Liver (tissue), 9 donors: Measurements from ENCODE around the gene STEAP3. TPM values are rescaled to one million over a fixed set of nuclear protein-coding genes. Genes with fewer than 3 reads are reported as not detected.

Source experiments
- DNase-seq: peaks from one replicate; pipeline ENCODE4 v3.0.0-alpha.2; 2017; ENCODE audit warnings: low spot score
- H3K27ac ChIP-seq, 2 donors: one replicate each; pipeline ENCODE4 v1.7.0; 2013; ENCODE audit warnings: inconsistent platforms in 2 of 2, low read length in 2 of 2, control low read depth in 1 of 2, low read depth in 1 of 2, mild to moderate bottlenecking in 1 of 2
- H3K27me3 ChIP-seq, 4 donors: one replicate each; pipeline versions ENCODE4 v1.6.1 to v1.7.0; 2013; ENCODE audit warnings: low read length in 3 of 4, inconsistent platforms in 1 of 4, mild to moderate bottlenecking in 1 of 4, moderate library complexity in 1 of 4; ENCODE audit not compliant: control insufficient read depth in 4 of 4, insufficient read depth in 4 of 4
- H3K36me3 ChIP-seq, 4 donors: one replicate each; pipeline versions ENCODE4 v1.6.1 to v1.7.0; 2013; ENCODE audit warnings: low read length in 3 of 4, mild to moderate bottlenecking in 3 of 4, low read depth in 1 of 4, moderate library complexity in 1 of 4; ENCODE audit not compliant: control insufficient read depth in 4 of 4, insufficient read depth in 3 of 4
- H3K4me1 ChIP-seq, 4 donors: one replicate each; pipeline versions ENCODE4 v1.6.1 to v1.7.0; 2013; ENCODE audit warnings: low read length in 3 of 4, mild to moderate bottlenecking in 3 of 4, moderate library complexity in 1 of 4; ENCODE audit not compliant: control insufficient read depth in 4 of 4, insufficient read depth in 4 of 4
- H3K4me3 ChIP-seq, 3 donors: one replicate each; pipeline versions ENCODE4 v1.6.1 to v1.7.0; 2013; ENCODE audit warnings: low read length in 3 of 3, control low read depth in 1 of 3, low read depth in 1 of 3, mild to moderate bottlenecking in 1 of 3
- H3K9ac ChIP-seq, 2 donors: one replicate each; pipeline ENCODE4 v1.7.0; 2013; ENCODE audit warnings: low read length in 2 of 2, mild to moderate bottlenecking in 2 of 2, moderate library complexity in 2 of 2, control low read depth in 1 of 2, low read depth in 1 of 2
- H3K9me3 ChIP-seq, 4 donors: one replicate each; pipeline versions ENCODE4 v1.6.1 to v1.7.0; 2013; ENCODE audit warnings: low read length in 3 of 4; ENCODE audit not compliant: control insufficient read depth in 4 of 4
- ATF3 ChIP-seq: IDR thresholded peaks from 2 replicates; pipeline ENCODE4 v1.6.1; 2016; ENCODE audit warnings: antibody characterized with exemption
- CTCF ChIP-seq: fragments of 150-350 bp; IDR thresholded peaks from 2 replicates; pipeline ENCODE4 v1.5.1; 2017; ENCODE audit warnings: improper control_type of control experiment, low read depth, low read length; ENCODE audit not compliant: missing input control
- EGR1 ChIP-seq, 2 donors: IDR thresholded peaks; 2 replicates each; pipeline ENCODE4 v1.6.1; 2016 to 2018; ENCODE audit warnings: antibody characterized with exemption in 2 of 2, low read depth in 2 of 2
- FOXA1 ChIP-seq: IDR thresholded peaks from 2 replicates; pipeline ENCODE4 v1.6.1; 2016; ENCODE audit warnings: antibody characterized with exemption
- FOXA2 ChIP-seq: IDR thresholded peaks from 2 replicates; pipeline ENCODE4 v1.6.1; 2016; ENCODE audit warnings: antibody characterized with exemption
- GABPA ChIP-seq, 2 donors: IDR thresholded peaks in 1 of 2; conservative IDR thresholded peaks in 1 of 2; 2 replicates each; pipeline ENCODE4 v1.6.1; 2016; ENCODE audit warnings: antibody characterized with exemption in 2 of 2, mild to moderate bottlenecking in 1 of 2, moderate library complexity in 1 of 2
- HNF4A ChIP-seq, 2 donors: conservative IDR thresholded peaks; 2 replicates each; pipeline ENCODE4 v1.6.1; 2016; ENCODE audit warnings: antibody characterized with exemption in 2 of 2, mild to moderate bottlenecking in 2 of 2
- HNF4G ChIP-seq: IDR thresholded peaks from 2 replicates; pipeline ENCODE4 v1.6.1; 2016; ENCODE audit warnings: antibody characterized with exemption
- JUND ChIP-seq, 2 donors: IDR thresholded peaks; 2 replicates each; pipeline ENCODE4 v1.6.1; 2016; ENCODE audit warnings: antibody characterized with exemption in 2 of 2
- NR2F2 ChIP-seq: IDR thresholded peaks from 2 replicates; pipeline ENCODE4 v1.6.1; 2016; ENCODE audit warnings: antibody characterized with exemption
- RXRA ChIP-seq, 2 donors: IDR thresholded peaks; 2 replicates each; pipeline ENCODE4 v1.6.1; 2017 to 2018; ENCODE audit warnings: antibody characterized with exemption in 2 of 2, mild to moderate bottlenecking in 1 of 2
- SP1 ChIP-seq: IDR thresholded peaks from 2 replicates; pipeline ENCODE4 v1.6.1; 2018; ENCODE audit warnings: antibody characterized with exemption, mild to moderate bottlenecking
- TAF1 ChIP-seq: conservative IDR thresholded peaks from 2 replicates; pipeline ENCODE4 v1.6.1; 2016; ENCODE audit warnings: antibody characterized with exemption, mild to moderate bottlenecking
- YY1 ChIP-seq: IDR thresholded peaks from 2 replicates; pipeline ENCODE4 v1.6.1; 2016; ENCODE audit warnings: antibody characterized with exemption, mild to moderate bottlenecking
- ZBTB33 ChIP-seq: IDR thresholded peaks from 2 replicates; pipeline ENCODE4 v1.6.1; 2016; ENCODE audit warnings: antibody characterized with exemption
- WGBS: extraction: QIAGEN DNeasy Blood & Tissue Kit; methylation state at CpG from one replicate; pipeline ENCODE4 v1.1.7; 2013; 5-methylcytosine and 5-hydroxymethylcytosine counted together
- polyA plus RNA-seq, 2 donors: library from polyadenylated mRNA; stranded (reverse) in 1 of 2; unstranded in 1 of 2; fragments of 200-250 nt in 1 of 2; fragments of >200 nt in 1 of 2; fragmentation: Nextera tagmentation in 1 of 2; extraction: Ambion mirVana in 1 of 2; gene quantifications; one replicate each; pipeline versions ENCODE4 v1.2.1 to v1.2.3, GENCODE V29; 2013 to 2015
- total RNA-seq, 2 donors: library from RNA; depleted of rRNA; stranded (reverse); fragments of >200 nt; gene quantifications; one replicate each; pipeline ENCODE4 v1.2.3, GENCODE V29; 2014
- TF ChIP-seq, protein P1 (sequence below): IDR thresholded peaks from 2 replicates; pipeline ENCODE4 v1.6.1; 2016; ENCODE audit warnings: antibody characterized with exemption, mild to moderate bottlenecking
- donor health status: healthy.
- donor health status: healthy.
- donor health status: healthy.
- donor health status: healthy.
- donor health status: healthy.

Gene STEAP3
- total and polyA plus RNA-seq, 4 donors = 44.4 to 158 (median 113) TPM

DNA sequence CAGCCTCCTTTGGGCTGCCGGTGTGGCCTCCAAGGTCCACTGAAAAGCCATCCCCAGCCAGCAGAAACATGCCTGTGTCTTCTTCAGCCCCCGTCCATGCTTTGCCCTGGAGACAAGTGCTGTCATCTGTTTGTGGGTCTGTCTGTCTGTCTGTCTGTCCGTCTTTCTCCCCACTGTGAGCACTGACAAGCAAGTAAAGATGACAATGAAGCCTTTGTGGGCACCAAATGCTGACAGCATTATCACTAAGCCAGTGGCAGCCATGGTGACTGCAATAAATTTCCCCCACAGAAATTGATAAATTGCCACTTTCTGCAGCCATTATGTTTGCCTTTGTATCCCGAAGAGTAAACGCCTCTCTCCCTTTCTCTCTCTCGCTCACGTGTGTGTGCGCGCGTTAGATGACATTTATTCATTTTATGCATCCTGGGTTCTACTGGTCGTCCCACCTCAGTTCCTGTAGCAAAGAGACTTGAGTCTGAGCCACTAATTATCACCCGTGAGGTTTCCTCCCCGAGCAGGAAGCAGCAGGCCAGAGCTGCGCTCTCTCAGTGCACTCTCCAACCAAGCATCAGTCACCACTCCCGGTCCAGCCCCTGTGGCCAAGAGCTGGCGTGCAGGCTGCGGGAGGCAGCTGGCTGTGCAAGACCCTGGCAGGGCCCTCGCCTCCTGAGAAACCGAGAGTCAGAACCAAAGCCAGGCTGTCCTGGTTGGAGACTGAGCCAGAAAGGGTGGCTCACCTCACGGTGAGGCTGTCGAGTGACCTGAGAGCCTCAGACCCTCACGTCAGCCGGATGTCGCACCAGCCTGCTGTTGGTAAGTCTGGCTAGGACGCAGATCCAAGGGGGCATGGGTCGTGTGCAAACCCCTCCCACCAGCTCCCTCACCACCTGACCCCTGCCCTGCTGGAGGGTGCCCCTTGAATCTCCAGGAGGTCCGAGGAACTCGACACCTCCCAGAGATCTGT, 6.9 kb downstream of the STEAP3 start:
- peaks cover 0 to 4% (median under 1%) of the 10 kb centered on the region in 4 donors for H3K36me3 ChIP-seq
- 89% methylated on average over 28 of the region's 28 CpGs for WGBS
- DNase-seq = no peak
- no peaks in the 10 kb centered on the region for H3K27me3 ChIP-seq
- no peak overlapping the region for H3K27ac ChIP-seq
- H3K9me3 ChIP-seq = no peaks in the 10 kb centered on the region
- no peak overlapping the region for H3K4me3 ChIP-seq
- H3K9ac ChIP-seq = no peak overlapping the region
- peaks cover 9 to 70% (median 47%) of the 10 kb centered on the region in 4 donors for H3K4me1 ChIP-seq
- TF ChIP-seq, protein P1, sequence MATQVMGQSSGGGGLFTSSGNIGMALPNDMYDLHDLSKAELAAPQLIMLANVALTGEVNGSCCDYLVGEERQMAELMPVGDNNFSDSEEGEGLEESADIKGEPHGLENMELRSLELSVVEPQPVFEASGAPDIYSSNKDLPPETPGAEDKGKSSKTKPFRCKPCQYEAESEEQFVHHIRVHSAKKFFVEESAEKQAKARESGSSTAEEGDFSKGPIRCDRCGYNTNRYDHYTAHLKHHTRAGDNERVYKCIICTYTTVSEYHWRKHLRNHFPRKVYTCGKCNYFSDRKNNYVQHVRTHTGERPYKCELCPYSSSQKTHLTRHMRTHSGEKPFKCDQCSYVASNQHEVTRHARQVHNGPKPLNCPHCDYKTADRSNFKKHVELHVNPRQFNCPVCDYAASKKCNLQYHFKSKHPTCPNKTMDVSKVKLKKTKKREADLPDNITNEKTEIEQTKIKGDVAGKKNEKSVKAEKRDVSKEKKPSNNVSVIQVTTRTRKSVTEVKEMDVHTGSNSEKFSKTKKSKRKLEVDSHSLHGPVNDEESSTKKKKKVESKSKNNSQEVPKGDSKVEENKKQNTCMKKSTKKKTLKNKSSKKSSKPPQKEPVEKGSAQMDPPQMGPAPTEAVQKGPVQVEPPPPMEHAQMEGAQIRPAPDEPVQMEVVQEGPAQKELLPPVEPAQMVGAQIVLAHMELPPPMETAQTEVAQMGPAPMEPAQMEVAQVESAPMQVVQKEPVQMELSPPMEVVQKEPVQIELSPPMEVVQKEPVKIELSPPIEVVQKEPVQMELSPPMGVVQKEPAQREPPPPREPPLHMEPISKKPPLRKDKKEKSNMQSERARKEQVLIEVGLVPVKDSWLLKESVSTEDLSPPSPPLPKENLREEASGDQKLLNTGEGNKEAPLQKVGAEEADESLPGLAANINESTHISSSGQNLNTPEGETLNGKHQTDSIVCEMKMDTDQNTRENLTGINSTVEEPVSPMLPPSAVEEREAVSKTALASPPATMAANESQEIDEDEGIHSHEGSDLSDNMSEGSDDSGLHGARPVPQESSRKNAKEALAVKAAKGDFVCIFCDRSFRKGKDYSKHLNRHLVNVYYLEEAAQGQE = no peak
- TF ChIP-seq FOXA2 = no peak
- no peak for TF ChIP-seq HNF4A (conservative IDR thresholded peaks at IDR 0.05)
- TF ChIP-seq ZBTB33 = no peak

GRCh38 chr2:119231975-119232665, 8.5 kb downstream of the STEAP3 start:
- peaks cover 0 to 1% (median under 1%) of the 10 kb centered on the region in 4 donors for H3K36me3 ChIP-seq
- no peak for DNase-seq
- H3K9ac ChIP-seq = no peak overlapping the region
- no peak overlapping the region for H3K4me3 ChIP-seq
- 91% methylated on average over 10 of the region's 10 CpGs for WGBS
- H3K27me3 ChIP-seq = no peaks in the 10 kb centered on the region
- no peak for TF ChIP-seq SP1
- no peak for TF ChIP-seq YY1
- TF ChIP-seq TAF1 = no peak
- H3K9me3 ChIP-seq = no peaks in the 10 kb centered on the region
- H3K27ac ChIP-seq = no peak overlapping the region
- peaks cover 9 to 70% (median 42%) of the 10 kb centered on the region in 4 donors for H3K4me1 ChIP-seq

DNA sequence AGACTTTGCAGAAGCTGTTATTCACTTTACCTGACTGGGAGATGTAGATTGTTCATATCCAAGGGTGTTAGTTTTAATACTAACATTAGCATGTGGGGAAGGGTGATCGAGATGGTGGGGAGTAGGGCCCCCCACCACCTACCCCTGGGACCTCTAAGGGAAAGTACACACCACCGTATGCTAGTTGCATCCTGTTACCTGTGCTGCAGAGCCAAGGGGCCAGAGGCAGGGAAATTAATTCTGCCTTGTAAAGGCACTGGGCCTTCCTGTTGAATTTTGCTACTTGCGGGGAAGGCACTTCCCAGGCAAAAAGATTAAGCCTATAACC, 9.0 kb downstream of the STEAP3 start:
- Histone ChIP-seq H3K4me1 (peaks cover 9 to 68% (median 41%) of the 10 kb centered on the region in 4 donors), H3K27ac (no peak overlapping the region), H3K36me3 (no peaks in the 10 kb centered on the region), H3K9ac (no peak overlapping the region), H3K9me3 (no peaks in the 10 kb centered on the region), H3K27me3 (no peaks in the 10 kb centered on the region), H3K4me3 (no peak overlapping the region)
- no peak for TF ChIP-seq NR2F2
- TF ChIP-seq ZBTB33 = no peak
- no peak for TF ChIP-seq HNF4G
- no peak for TF ChIP-seq HNF4A (conservative IDR thresholded peaks at IDR 0.05)
- no peak for TF ChIP-seq JUND (IDR thresholded peaks at IDR 0.05)
- no peak for TF ChIP-seq ATF3
- no peak for TF ChIP-seq CTCF
- no peak for TF ChIP-seq RXRA (IDR thresholded peaks at IDR 0.05)
- TF ChIP-seq YY1 = no peak
- TF ChIP-seq SP1 = no peak
- TF ChIP-seq FOXA1 = no peak
- no peak for TF ChIP-seq GABPA (IDR thresholded peaks at IDR 0.05 in 1 of 2, conservative IDR thresholded peaks at IDR 0.05 in 1 of 2)
- TF ChIP-seq EGR1 (IDR thresholded peaks at IDR 0.05; ENCODE audit: low read depth in 2 of 2) = no peak
- no peak for DNase-seq
- 91% methylated on average over 3 of the region's 3 CpGs for WGBS
